Measurements from ENCODE around the gene CTXND1.

The CTXND1 gene

DNA sequence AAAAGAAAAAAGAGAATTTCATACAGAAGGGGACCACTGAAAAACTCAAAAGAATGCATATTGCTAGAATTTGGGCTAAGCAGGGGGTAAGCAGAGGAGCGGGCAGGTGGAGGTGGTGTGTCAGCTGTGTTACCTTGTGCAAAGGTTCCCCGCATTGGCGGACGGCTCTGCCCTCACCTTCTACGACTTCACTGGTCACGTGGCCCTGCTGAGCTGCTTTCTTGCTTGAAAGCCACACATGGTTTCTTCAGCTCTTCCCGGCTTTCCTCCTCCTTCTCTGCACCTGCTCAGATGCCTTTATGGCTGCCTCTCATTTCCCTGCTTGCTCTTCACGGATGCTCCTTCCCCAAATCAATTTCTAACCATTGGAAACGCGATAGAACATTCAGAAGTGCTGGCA lies 68.7 kb downstream of the CTXND1 start:
- Histone ChIP-seq H3K4me2 (ENCODE audit: low read depth, low read length) (no peak overlapping the region), H3K4me3 (ENCODE audit: low read length) (no peak overlapping the region), H4K20me1 (ENCODE audit: insufficient read depth, low read length) (no peaks in the 10 kb centered on the region), H3K9me3 (replicated peaks; ENCODE audit: insufficient read depth, low read length) (no peaks in the 10 kb centered on the region), H3K27ac (ENCODE audit: low read length) (no peak overlapping the region), H3K79me2 (ENCODE audit: low read length) (no peaks in the 10 kb centered on the region), H3K36me3 (replicated peaks; ENCODE audit: insufficient read depth, low read length) (peaks cover 2% of the 10 kb centered on the region; the same call in 1 of the 2 replicates), H2AFZ (ENCODE audit: low read length) (no peak overlapping the region), H3K9me2 (replicated peaks; ENCODE audit: insufficient read depth, low read length) (no peaks in the 10 kb centered on the region), H3K9ac (ENCODE audit: low read length) (no peak overlapping the region), H3K4me1 (ENCODE audit: low read length) (no peaks in the 10 kb centered on the region), H3K27me3 (replicated peaks; ENCODE audit: insufficient read depth, low read length) (no peaks in the 10 kb centered on the region), H3F3A (ENCODE audit: insufficient read depth, low read length) (no peaks in the 10 kb centered on the region)
- no peak for DNase-seq
- TF ChIP-seq EZH2phosphoT487 (IDR thresholded peaks at IDR 0.05; ENCODE audit: low read length) = no peak
- TF ChIP-seq, protein P1, sequence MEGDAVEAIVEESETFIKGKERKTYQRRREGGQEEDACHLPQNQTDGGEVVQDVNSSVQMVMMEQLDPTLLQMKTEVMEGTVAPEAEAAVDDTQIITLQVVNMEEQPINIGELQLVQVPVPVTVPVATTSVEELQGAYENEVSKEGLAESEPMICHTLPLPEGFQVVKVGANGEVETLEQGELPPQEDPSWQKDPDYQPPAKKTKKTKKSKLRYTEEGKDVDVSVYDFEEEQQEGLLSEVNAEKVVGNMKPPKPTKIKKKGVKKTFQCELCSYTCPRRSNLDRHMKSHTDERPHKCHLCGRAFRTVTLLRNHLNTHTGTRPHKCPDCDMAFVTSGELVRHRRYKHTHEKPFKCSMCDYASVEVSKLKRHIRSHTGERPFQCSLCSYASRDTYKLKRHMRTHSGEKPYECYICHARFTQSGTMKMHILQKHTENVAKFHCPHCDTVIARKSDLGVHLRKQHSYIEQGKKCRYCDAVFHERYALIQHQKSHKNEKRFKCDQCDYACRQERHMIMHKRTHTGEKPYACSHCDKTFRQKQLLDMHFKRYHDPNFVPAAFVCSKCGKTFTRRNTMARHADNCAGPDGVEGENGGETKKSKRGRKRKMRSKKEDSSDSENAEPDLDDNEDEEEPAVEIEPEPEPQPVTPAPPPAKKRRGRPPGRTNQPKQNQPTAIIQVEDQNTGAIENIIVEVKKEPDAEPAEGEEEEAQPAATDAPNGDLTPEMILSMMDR (IDR thresholded peaks at IDR 0.05; ENCODE audit: low read length) = no peak
- no peak for TF ChIP-seq EZH2 (optimal IDR thresholded peaks at IDR 0.05; ENCODE audit: low read depth, low read length)

DNA sequence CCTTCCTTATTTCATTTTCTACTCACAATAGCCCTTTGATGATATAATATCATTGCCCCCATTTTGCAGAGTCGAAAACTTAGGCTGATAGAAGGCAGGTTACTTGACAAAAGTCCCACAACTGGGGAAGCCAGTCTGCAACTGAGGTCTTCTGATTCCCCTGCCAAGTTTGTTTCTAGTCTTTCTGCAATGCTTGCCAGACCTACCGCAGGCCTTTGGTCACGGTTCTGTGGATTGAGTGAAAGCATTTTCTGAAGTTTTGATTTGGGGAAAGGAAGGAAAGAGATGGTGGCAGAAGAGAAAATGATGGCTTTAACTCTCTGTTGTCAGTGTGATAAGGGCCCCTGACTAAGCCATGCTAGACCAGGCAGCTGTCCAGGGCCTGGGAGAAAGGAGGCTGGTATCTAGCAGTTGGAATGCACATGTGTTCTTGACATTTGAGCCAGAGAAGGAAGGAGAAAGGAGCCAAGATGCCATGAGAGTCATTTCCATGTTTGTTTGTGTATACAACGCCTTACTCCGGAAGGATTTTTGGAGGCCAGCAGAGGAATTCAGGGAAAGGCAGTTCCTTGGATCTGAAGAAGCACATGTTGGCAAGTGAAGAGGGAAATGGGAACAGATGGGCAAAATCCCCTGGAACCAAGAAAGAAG lies 69.3 kb downstream of the CTXND1 start:
- H3K4me2 ChIP-seq (ENCODE audit: low read depth, low read length) = no peak overlapping the region
- no peak overlapping the region for H3K27ac ChIP-seq (ENCODE audit: low read length)
- no peaks in the 10 kb centered on the region for H3K27me3 ChIP-seq (replicated peaks; ENCODE audit: insufficient read depth, low read length)
- no peaks in the 10 kb centered on the region for H3K9me3 ChIP-seq (replicated peaks; ENCODE audit: insufficient read depth, low read length)
- TF ChIP-seq, protein P1 (IDR thresholded peaks at IDR 0.05; ENCODE audit: low read length) = no peak
- TF ChIP-seq EZH2 (optimal IDR thresholded peaks at IDR 0.05; ENCODE audit: low read depth, low read length) (no peak), EZH2phosphoT487 (IDR thresholded peaks at IDR 0.05; ENCODE audit: low read length) (no peak)
- H4K20me1 ChIP-seq (ENCODE audit: insufficient read depth, low read length) = no peaks in the 10 kb centered on the region
- H3K79me2 ChIP-seq (ENCODE audit: low read length) = no peaks in the 10 kb centered on the region
- H3K4me3 ChIP-seq (ENCODE audit: low read length) = no peak overlapping the region
- H3K9me2 ChIP-seq (replicated peaks; ENCODE audit: insufficient read depth, low read length) = no peaks in the 10 kb centered on the region
- no peaks in the 10 kb centered on the region for H3K4me1 ChIP-seq (ENCODE audit: low read length)
- no peak overlapping the region for H3K9ac ChIP-seq (ENCODE audit: low read length)
- peaks cover 2% of the 10 kb centered on the region; the same call in 1 of the 2 replicates for H3K36me3 ChIP-seq (replicated peaks; ENCODE audit: insufficient read depth, low read length)
- no peak for DNase-seq
- no peak overlapping the region for H2AFZ ChIP-seq (ENCODE audit: low read length)
- no peaks in the 10 kb centered on the region for H3F3A ChIP-seq (ENCODE audit: insufficient read depth, low read length)

GRCh38 chr15:80180986-80181385 lies 71.0 kb downstream of the CTXND1 start:
- TF ChIP-seq EZH2phosphoT487 (IDR thresholded peaks at IDR 0.05; ENCODE audit: low read length) = no peak
- TF ChIP-seq EZH2 (optimal IDR thresholded peaks at IDR 0.05; ENCODE audit: low read depth, low read length) = no peak
- TF ChIP-seq, protein P1 (IDR thresholded peaks at IDR 0.05; ENCODE audit: low read length) = no peak
- H3K27ac ChIP-seq (ENCODE audit: low read length) = no peak overlapping the region
- no peak overlapping the region for H3K9ac ChIP-seq (ENCODE audit: low read length)
- H3K36me3 ChIP-seq (replicated peaks; ENCODE audit: insufficient read depth, low read length) = peaks cover 2% of the 10 kb centered on the region; the same call in 1 of the 2 replicates
- H3K27me3 ChIP-seq (replicated peaks; ENCODE audit: insufficient read depth, low read length) = no peaks in the 10 kb centered on the region
- H3K4me1 ChIP-seq (ENCODE audit: low read length) = no peaks in the 10 kb centered on the region
- H3K9me3 ChIP-seq (replicated peaks; ENCODE audit: insufficient read depth, low read length) = no peaks in the 10 kb centered on the region
- no peaks in the 10 kb centered on the region for H3K79me2 ChIP-seq (ENCODE audit: low read length)
- no peaks in the 10 kb centered on the region for H4K20me1 ChIP-seq (ENCODE audit: insufficient read depth, low read length)
- no peaks in the 10 kb centered on the region for H3F3A ChIP-seq (ENCODE audit: insufficient read depth, low read length)
- H2AFZ ChIP-seq (ENCODE audit: low read length) = no peak overlapping the region
- no peaks in the 10 kb centered on the region for H3K9me2 ChIP-seq (replicated peaks; ENCODE audit: insufficient read depth, low read length)
- no peak for DNase-seq
- no peak overlapping the region for H3K4me3 ChIP-seq (ENCODE audit: low read length)
- H3K4me2 ChIP-seq (ENCODE audit: low read depth, low read length) = no peak overlapping the region
